ENCODE results near the gene ARSB.

The ARSB gene

GRCh38 chr5:78985116-78985724, at the start of gene ARSB:
Gene ARSB, minus strand, starts transcription at chr5:78985310. Its CDS starts 62 bp downstream, at chr5:78985248.
- DNase-seq (ENCODE audit: low read depth, low spot score): no peak
- peak within 1 kb of the TSS; percentile 73 for H3K4me3 ChIP-seq (ENCODE audit: low read depth, low read length)
- TF ChIP-seq, protein P1, sequence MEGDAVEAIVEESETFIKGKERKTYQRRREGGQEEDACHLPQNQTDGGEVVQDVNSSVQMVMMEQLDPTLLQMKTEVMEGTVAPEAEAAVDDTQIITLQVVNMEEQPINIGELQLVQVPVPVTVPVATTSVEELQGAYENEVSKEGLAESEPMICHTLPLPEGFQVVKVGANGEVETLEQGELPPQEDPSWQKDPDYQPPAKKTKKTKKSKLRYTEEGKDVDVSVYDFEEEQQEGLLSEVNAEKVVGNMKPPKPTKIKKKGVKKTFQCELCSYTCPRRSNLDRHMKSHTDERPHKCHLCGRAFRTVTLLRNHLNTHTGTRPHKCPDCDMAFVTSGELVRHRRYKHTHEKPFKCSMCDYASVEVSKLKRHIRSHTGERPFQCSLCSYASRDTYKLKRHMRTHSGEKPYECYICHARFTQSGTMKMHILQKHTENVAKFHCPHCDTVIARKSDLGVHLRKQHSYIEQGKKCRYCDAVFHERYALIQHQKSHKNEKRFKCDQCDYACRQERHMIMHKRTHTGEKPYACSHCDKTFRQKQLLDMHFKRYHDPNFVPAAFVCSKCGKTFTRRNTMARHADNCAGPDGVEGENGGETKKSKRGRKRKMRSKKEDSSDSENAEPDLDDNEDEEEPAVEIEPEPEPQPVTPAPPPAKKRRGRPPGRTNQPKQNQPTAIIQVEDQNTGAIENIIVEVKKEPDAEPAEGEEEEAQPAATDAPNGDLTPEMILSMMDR (IDR thresholded peaks at IDR 0.05; ENCODE audit: insufficient read depth, low read length, missing control alignments): no peak
- ChIA-PET CTCF (interaction anchor here (0.6 to 7.2 kb wide), 17 partner anchors 9 to 628 kb away, joined by 3 to 80 read pairs (median 7); no protein-coding TSS in a partner anchor), POLR2A (interaction anchor here (0.8 to 2.7 kb wide), 7 partner anchors 14 to 166 kb away, joined by 3 to 16 read pairs (median 4); no protein-coding TSS in a partner anchor)

DNA sequence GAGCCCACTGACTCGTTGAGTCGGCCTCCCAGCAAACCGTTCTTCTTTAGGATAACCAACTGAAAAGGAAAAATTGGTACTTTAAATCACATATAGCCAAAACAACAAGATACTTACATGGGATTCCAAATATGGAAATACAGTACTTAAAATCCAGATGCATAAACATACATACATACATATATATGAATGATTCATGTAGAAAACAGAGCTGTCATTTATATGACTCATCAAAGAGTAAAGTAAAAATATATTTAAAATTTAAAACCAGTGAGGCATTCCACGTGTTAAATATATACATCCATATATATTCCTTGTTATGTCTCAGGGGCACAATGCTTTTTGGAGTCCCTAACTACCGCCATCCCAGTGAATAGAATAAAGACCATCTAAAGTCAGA, 47.7 kb upstream of the ARSB start:
- CTCF ChIA-PET: interaction anchor here (1.2 to 5.4 kb wide), 2 partner anchors 10 to 100 kb away, joined by 4 to 67 read pairs; no protein-coding TSS in a partner anchor
- no peak for DNase-seq (ENCODE audit: low read depth, low spot score)
- TF ChIP-seq, protein P1 (IDR thresholded peaks at IDR 0.05; ENCODE audit: insufficient read depth, low read length, missing control alignments): no peak
- H3K4me3 ChIP-seq (ENCODE audit: low read depth, low read length): no peak overlapping the region
- POLR2A ChIA-PET: no interaction called here

GRCh38 chr5:79032031-79032695, 47.1 kb upstream of the ARSB start:
- TF ChIP-seq, protein P1 (IDR thresholded peaks at IDR 0.05; ENCODE audit: insufficient read depth, low read length, missing control alignments): no peak
- no peak for DNase-seq (ENCODE audit: low read depth, low spot score)
- no peak overlapping the region for H3K4me3 ChIP-seq (ENCODE audit: low read depth, low read length)
- ChIA-PET CTCF (interaction anchor here (5.4 kb wide), 1 partner anchor 9 kb away, joined by 67 read pairs; no protein-coding TSS in a partner anchor), POLR2A (no interaction called here)

- CTCF ChIA-PET: interaction anchor here (5.4 kb wide), 1 partner anchor 101 kb away, joined by 68 read pairs; no protein-coding TSS in a partner anchor
- POLR2A ChIA-PET: no interaction called here
Measured at GRCh38 chr5:79031485-79031867, 46.4 kb upstream of the ARSB start.

GRCh38 chr5:79030663-79031484, 45.8 kb upstream of the ARSB start:
- POLR2A ChIA-PET: no interaction called here

More at GRCh38 chr5:79031485-79031867, 46.4 kb upstream of the ARSB start:
- DNase-seq (ENCODE audit: low read depth, low spot score): no peak
- no peak overlapping the region for H3K4me3 ChIP-seq (ENCODE audit: low read depth, low read length)
- TF ChIP-seq, protein P1 (IDR thresholded peaks at IDR 0.05; ENCODE audit: insufficient read depth, low read length, missing control alignments): no peak

More at GRCh38 chr5:79030663-79031484, 45.8 kb upstream of the ARSB start:
- no peak overlapping the region for H3K4me3 ChIP-seq (ENCODE audit: low read depth, low read length)
- TF ChIP-seq, protein P1 (IDR thresholded peaks at IDR 0.05; ENCODE audit: insufficient read depth, low read length, missing control alignments): no peak
- CTCF ChIA-PET: interaction anchor here (2.5 to 5.4 kb wide), 2 partner anchors 10 to 101 kb away, joined by 15 to 68 read pairs; no protein-coding TSS in a partner anchor
- DNase-seq (ENCODE audit: low read depth, low spot score): no peak

All from AG04449 (cell line).